Endothelial cell of umbilical vein (primary cell): ENCODE measurements around the gene PLEKHG2. TPM values are rescaled to one million over a fixed set of nuclear protein-coding genes. Genes with fewer than 3 reads are reported as not detected.

Experiments
- BruUV-seq: library from RNA; stranded (reverse); fragments of 400-500 nt; replicated peaks from 2 replicates; lab custom pipeline; 2021; lab: Mats Ljungman, UMichigan
- CTCF ChIA-PET: fragments of 300-600, 350-600 bp; sonication (Branson Sonifier 250); formaldehyde crosslinking; loops from one replicate; lab custom pipeline; 2021; ENCODE audit warnings: antibody characterized with exemption, inconsistent platforms; lab: Charles Lee
- POLR2A ChIA-PET: fragments of 300-600, 350-600 bp; sonication (Branson Sonifier 250); formaldehyde crosslinking; loops from one replicate; lab custom pipeline; 2021; ENCODE audit warnings: antibody characterized with exemption, inconsistent platforms; lab: Charles Lee
- DNase-seq: peaks from one replicate; pipeline ENCODE4 v3.0.0-alpha.2; 2011; ENCODE audit warnings: low read depth, low spot score
- FAIRE-seq: peaks from 2 replicates; lab custom pipeline; 2011; peaks lifted over from hg19 to GRCh38; lab: Jason Lieb, UNC
- H2AFZ ChIP-seq: 2 replicates; pipeline ENCODE4 v1.6.0; 2012; ENCODE audit warnings: low read depth, low read length, control low read depth, inconsistent platforms
- H3K27ac ChIP-seq: 2 replicates; pipeline ENCODE4 v1.5.1; 2011; ENCODE audit warnings: low read depth, mild to moderate bottlenecking, control low read depth, low read length, moderate library complexity; ENCODE audit not compliant: insufficient read depth
- H3K27me3 ChIP-seq, 2 experiments: 2 replicates each; pipeline versions ENCODE4 v1.6.0 to v1.6.1; 2011; ENCODE audit warnings: low read length in 2 of 2, mixed read lengths in 1 of 2; ENCODE audit not compliant: control insufficient read depth in 2 of 2, insufficient read depth in 2 of 2
- H3K36me3 ChIP-seq, 2 experiments: 2 replicates in 1 of 2; 3 replicates in 1 of 2; pipeline ENCODE4 v1.5.1; 2011; ENCODE audit warnings: low read length in 2 of 2, mild to moderate bottlenecking in 1 of 2, moderate library complexity in 1 of 2; ENCODE audit not compliant: control insufficient read depth in 2 of 2, insufficient read depth in 2 of 2; ENCODE audit errors: extremely low read depth in 1 of 2
- H3K4me1 ChIP-seq: 3 replicates; pipeline ENCODE4 v1.5.1; 2011; ENCODE audit warnings: mild to moderate bottlenecking, low read length; ENCODE audit not compliant: control insufficient read depth, insufficient read depth; ENCODE audit errors: extremely low read depth
- H3K4me2 ChIP-seq: 2 replicates; pipeline ENCODE4 v1.6.1; 2011; ENCODE audit warnings: low read length, control low read depth, mixed read lengths; ENCODE audit not compliant: insufficient read depth
- H3K4me3 ChIP-seq, 3 experiments: fragments of 200-600 bp in 1 of 3; sonication (generic), shearing (Covaris generic) in 1 of 3; replicated peaks in 1 of 3; 2 replicates each; pipeline ENCODE4 v1.5.1; 2011 to 2016; ENCODE audit warnings: control low read depth in 3 of 3, low read length in 3 of 3, mild to moderate bottlenecking in 2 of 3, inconsistent platforms in 1 of 3, low read depth in 1 of 3, moderate library complexity in 1 of 3; ENCODE audit not compliant: insufficient read depth in 1 of 3
- H3K79me2 ChIP-seq: 2 replicates; pipeline ENCODE4 v1.6.0; 2012; ENCODE audit warnings: low read length, inconsistent platforms; ENCODE audit not compliant: control insufficient read depth, insufficient read depth
- H3K9ac ChIP-seq: replicated peaks from 2 replicates; pipeline ENCODE3; 2011; ENCODE audit warnings: low read length, control low read depth; ENCODE audit not compliant: insufficient read depth; ENCODE audit errors: extremely low read depth
- H3K9me1 ChIP-seq: replicated peaks from 3 replicates; pipeline ENCODE4 v1.6.0; 2011; ENCODE audit warnings: mild to moderate bottlenecking, low read length; ENCODE audit not compliant: control insufficient read depth, insufficient read depth; ENCODE audit errors: extremely low read depth
- H3K9me3 ChIP-seq: replicated peaks from 2 replicates; pipeline ENCODE4 v1.5.1; 2012; ENCODE audit warnings: low read length, inconsistent platforms; ENCODE audit not compliant: control insufficient read depth, insufficient read depth
- H4K20me1 ChIP-seq: replicated peaks from 2 replicates; pipeline ENCODE3; 2011; ENCODE audit warnings: mild to moderate bottlenecking, low read length; ENCODE audit not compliant: control insufficient read depth, insufficient read depth; ENCODE audit errors: extremely low read depth
- EZH2 ChIP-seq: IDR thresholded peaks from 2 replicates; pipeline ENCODE4 v1.6.1; 2012; ENCODE audit warnings: borderline replicate concordance, low read depth, mild to moderate bottlenecking, moderate library complexity, low read length, inconsistent platforms; ENCODE audit not compliant: severe bottlenecking
- FOS ChIP-seq: IDR thresholded peaks from 2 replicates; pipeline ENCODE4 v1.6.1; 2011; ENCODE audit warnings: mild to moderate bottlenecking, low read length, moderate library complexity, borderline replicate concordance; ENCODE audit not compliant: insufficient read depth
- GATA2 ChIP-seq: IDR thresholded peaks from 2 replicates; pipeline ENCODE4 v1.7.0; 2011; ENCODE audit warnings: low read depth, mild to moderate bottlenecking, moderate library complexity, mixed read lengths, low read length; ENCODE audit not compliant: insufficient read length, insufficient read depth
- JUN ChIP-seq: IDR thresholded peaks from 2 replicates; pipeline ENCODE4 v1.6.1; 2011; ENCODE audit warnings: borderline replicate concordance, low read depth; ENCODE audit not compliant: insufficient read length, insufficient read depth
- MYC ChIP-seq: IDR thresholded peaks from one replicate; pipeline ENCODE4 v1.6.1; 2011; ENCODE audit warnings: mild to moderate bottlenecking, low read depth, low read length
- POLR2A ChIP-seq: IDR thresholded peaks from 2 replicates; pipeline ENCODE4 v1.6.1; 2012; ENCODE audit warnings: low read depth, mild to moderate bottlenecking, control low read depth, low read length
- POLR2AphosphoS5 ChIP-seq: IDR thresholded peaks from 2 replicates; pipeline ENCODE4 v1.6.1; 2012; ENCODE audit warnings: low read depth, mild to moderate bottlenecking, control low read depth, low read length, moderate library complexity; ENCODE audit not compliant: insufficient read depth
- dilution Hi-C: fragments of 300-500 bp; cut with MboI; formaldehyde crosslinking; loops from one replicate; pipeline ENCODE4 v1.15.0; 2019; ENCODE audit warnings: low sequenced_read_pairs; ENCODE audit not compliant: extremely low pct_ligation_motif_present
- intact Hi-C: fragments of 100-400 bp; cut with micrococcal nuclease; formaldehyde crosslinking; loops from one replicate; pipeline ENCODE4 v1.10.0; 2022
- polyA plus RNA-seq, 4 experiments: library from polyadenylated mRNA; depleted of rRNA in 3 of 4; stranded (reverse) in 3 of 4; unstranded in 1 of 4; fragments of >200 nt; gene quantifications; 2 replicates each; pipeline versions ENCODE4 v1.2.1 to v1.2.3, GENCODE V29; 2011 to 2012; ENCODE audit warnings: missing spikeins in 1 of 4
- total RNA-seq: library from RNA; stranded (reverse); gene quantifications from 2 replicates; pipeline ENCODE4 v1.2.3, GENCODE V29; 2021
- TF ChIP-seq, protein P1 (sequence below): IDR thresholded peaks from 2 replicates; pipeline ENCODE4 v1.6.1; 2011; ENCODE audit not compliant: insufficient read depth, insufficient read length
- TF ChIP-seq, protein P2 (sequence below), 2 donors: IDR thresholded peaks; 1 replicate in 1 of 2; 2 replicates in 1 of 2; pipeline ENCODE4 v1.5.1; 2011; ENCODE audit warnings: low read length in 2 of 2, mild to moderate bottlenecking in 2 of 2, moderate library complexity in 2 of 2, control low read depth in 1 of 2, inconsistent platforms in 1 of 2, low read depth in 1 of 2; ENCODE audit not compliant: insufficient read depth in 1 of 2; ENCODE audit errors: extremely low read depth in 1 of 2

PLEKHG2 gene
- total and polyA plus RNA-seq, 2 donors (not counting 3 experiments of a cell fraction or from before 2014, with no cell fraction given) = 44.7 to 74.1 TPM

DNA sequence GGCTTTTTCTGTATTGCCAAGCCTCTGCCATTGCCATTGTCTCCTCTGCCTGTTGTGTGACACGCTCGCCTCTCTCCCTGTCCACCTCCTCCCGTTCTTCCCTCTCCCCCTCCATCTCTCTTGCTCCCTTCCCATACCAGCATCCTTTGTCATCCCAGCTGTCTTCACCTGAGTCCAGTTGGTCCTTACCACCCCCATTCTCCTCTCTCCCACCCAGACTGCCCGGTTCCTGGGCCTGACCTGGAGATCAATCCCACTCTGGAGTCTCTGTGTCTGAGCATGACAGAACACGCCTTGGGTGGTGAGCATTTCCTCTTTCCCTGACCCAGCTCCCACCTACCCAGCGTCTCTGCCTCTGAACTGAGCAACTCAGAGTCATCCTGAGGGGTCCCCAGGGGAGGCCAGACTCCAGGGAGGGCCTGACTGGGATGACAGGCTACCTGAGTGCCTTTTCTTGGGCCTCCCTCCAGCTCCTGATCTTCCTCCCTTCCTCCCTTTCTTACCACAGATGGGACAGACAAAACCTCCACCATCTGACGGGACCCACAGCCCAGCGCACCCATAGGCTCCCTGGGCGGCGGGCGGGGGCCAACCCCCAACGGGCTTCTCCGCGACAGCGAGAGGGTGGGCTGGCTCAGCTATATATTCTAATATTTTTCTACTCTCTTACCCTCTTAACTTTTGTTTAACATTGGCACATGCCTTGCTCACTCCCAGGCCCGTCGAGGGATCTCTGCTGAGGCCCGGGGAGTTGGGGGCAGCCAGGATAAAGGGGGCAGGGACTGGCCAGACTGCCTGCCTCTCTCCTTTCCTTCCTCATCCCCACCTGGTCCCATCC lies 29.3 kb upstream of the PLEKHG2 start:
- Histone ChIP-seq H3K4me2 (no peak overlapping the region), H3K79me2 (no peaks in the 10 kb centered on the region), H3K9ac (no peak overlapping the region), H3K9me3 (no peaks in the 10 kb centered on the region), H2AFZ (no peak overlapping the region), H3K27ac (no peak overlapping the region), H3K4me3 (no peak overlapping the region), H3K9me1 (no peaks in the 10 kb centered on the region), H3K27me3 (no peaks in the 10 kb centered on the region), H3K36me3 (peaks cover 7 to 60% of the 10 kb centered on the region in 2 experiments), H4K20me1 (no peaks in the 10 kb centered on the region), H3K4me1 (no peaks in the 10 kb centered on the region)
- dilution Hi-C loops = no loop called here
- TF ChIP-seq POLR2AphosphoS5 = no peak
- TF ChIP-seq JUN = no peak
- ChIA-PET CTCF (no interaction called here), POLR2A (no interaction called here)
- BruUV-seq = no TSS peak
- intact Hi-C loops = no loop called here
- FAIRE-seq = no peak
- DNase-seq = no peak

DNA sequence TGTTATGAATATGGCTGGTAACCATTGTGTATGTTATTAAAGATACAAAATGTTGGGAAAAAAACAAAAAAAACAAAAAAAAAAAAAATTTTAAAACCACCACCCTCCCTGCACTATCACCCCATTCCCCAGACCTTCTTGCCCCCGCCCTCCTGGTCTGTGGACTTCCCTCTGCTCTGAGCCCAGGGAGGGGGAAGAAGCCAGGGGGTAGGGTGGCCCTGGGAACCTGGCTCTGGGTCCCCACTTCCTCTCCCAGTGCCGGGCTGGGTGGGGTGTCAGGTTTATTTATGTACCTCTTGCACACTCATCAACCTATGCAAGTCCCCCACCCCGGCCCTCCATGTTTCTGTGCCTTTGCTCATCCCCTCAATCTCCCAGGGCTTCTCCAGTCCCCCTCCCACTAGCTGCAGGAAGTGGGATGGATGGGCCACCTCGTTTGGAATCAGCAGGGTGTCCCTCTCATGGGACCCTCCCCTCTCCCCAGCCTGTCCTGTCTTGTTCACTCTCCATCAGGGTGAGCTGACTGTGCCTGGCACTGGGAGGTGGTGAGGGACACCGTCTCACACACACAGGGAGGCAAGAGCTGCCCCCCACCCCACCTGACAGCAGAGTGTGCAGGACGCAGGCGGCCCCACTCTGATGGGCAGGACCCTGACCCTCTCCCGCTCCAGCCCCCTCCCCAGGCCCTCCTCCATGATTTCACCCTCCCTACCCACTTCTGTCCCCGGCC lies 27.5 kb upstream of the PLEKHG2 start:
- Histone ChIP-seq H3K4me1 (peaks cover under 1% of the 10 kb centered on the region), H3K27me3 (no peaks in the 10 kb centered on the region), H3K27ac (no peak overlapping the region), H2AFZ (no peak overlapping the region), H3K4me3 (no peak overlapping the region), H4K20me1 (no peaks in the 10 kb centered on the region), H3K9me3 (no peaks in the 10 kb centered on the region), H3K79me2 (peaks cover under 1% of the 10 kb centered on the region), H3K9me1 (no peaks in the 10 kb centered on the region), H3K36me3 (peaks cover 8 to 63% of the 10 kb centered on the region in 2 experiments), H3K9ac (no peak overlapping the region), H3K4me2 (no peak overlapping the region)
- intact Hi-C loops = no loop called here
- dilution Hi-C loops = no loop called here
- no TSS peak for BruUV-seq
- ChIA-PET POLR2A (no interaction called here), CTCF (no interaction called here)
- FAIRE-seq (no peak), DNase-seq (no peak)
- TF ChIP-seq, protein P1, sequence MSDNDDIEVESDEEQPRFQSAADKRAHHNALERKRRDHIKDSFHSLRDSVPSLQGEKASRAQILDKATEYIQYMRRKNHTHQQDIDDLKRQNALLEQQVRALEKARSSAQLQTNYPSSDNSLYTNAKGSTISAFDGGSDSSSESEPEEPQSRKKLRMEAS = no peak
- TF ChIP-seq GATA2 (no peak), JUN (no peak), EZH2 (no peak), POLR2A (no peak), FOS (no peak), MYC (no peak), POLR2AphosphoS5 (no peak)
- TF ChIP-seq, protein P2, sequence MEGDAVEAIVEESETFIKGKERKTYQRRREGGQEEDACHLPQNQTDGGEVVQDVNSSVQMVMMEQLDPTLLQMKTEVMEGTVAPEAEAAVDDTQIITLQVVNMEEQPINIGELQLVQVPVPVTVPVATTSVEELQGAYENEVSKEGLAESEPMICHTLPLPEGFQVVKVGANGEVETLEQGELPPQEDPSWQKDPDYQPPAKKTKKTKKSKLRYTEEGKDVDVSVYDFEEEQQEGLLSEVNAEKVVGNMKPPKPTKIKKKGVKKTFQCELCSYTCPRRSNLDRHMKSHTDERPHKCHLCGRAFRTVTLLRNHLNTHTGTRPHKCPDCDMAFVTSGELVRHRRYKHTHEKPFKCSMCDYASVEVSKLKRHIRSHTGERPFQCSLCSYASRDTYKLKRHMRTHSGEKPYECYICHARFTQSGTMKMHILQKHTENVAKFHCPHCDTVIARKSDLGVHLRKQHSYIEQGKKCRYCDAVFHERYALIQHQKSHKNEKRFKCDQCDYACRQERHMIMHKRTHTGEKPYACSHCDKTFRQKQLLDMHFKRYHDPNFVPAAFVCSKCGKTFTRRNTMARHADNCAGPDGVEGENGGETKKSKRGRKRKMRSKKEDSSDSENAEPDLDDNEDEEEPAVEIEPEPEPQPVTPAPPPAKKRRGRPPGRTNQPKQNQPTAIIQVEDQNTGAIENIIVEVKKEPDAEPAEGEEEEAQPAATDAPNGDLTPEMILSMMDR (IDR thresholded peaks at IDR 0.05; ENCODE audit: extremely low read depth in 1 of 2, insufficient read depth in 1 of 2, low read depth in 1 of 2, low read length in 2 of 2) = no peak
